NT2/D1 (cell line): ENCODE results near the gene YWHAQ.

Experiments
- YY1 ChIP-seq: IDR thresholded peaks from 2 replicates; pipeline ENCODE4 v1.6.1; 2011; ENCODE audit not compliant: insufficient read length, insufficient read depth
- ZNF274 ChIP-seq: IDR thresholded peaks from 2 replicates; pipeline ENCODE4 v1.6.1; 2011; ENCODE audit warnings: mild to moderate bottlenecking, low read depth, low read length

DNA sequence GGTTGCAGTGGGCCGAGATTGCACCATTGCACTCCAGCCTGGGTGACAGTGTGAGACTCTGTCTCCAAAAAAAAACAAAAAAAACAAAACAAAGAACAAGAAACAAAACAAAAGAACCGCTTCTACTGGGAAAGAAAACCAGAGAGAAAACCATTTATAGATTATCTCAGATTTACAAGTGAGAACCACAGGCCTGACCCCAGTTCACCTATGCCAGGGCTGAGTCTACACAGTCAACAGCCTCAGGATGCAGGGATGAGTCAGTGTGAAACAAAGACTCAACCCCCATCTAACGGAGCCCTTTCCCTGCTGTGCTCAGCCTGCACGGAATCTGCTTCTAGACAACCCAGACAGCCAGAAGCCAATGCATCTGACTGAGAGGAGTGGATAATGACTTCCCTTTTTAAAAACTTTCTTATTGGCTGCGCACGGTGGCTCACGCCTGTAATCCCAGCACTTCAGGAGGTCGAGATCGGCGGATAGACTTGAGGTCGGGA is 25.5 kb upstream of the YWHAQ start:
- no peak for TF ChIP-seq YY1
- TF ChIP-seq ZNF274 = no peak
